HG02852 (cell line): ENCODE measurements around the gene ARMC2.
A peak's percentile ranks its signal among the peaks of the same experiment; 100 is the strongest.
"Not testable (repeated sequence)": the region's sequence is repeated elsewhere in the genome, so short reads cannot be mapped to it uniquely, and the experiment has no call there.

Source experiments
- ATAC-seq: cut with Tn5 transposase; IDR thresholded peaks from one replicate; pipeline ENCODE4 v1.9.1; 2021; ENCODE audit warnings: mild to moderate bottlenecking, moderate library complexity; ENCODE audit not compliant: unreplicated experiment

The ARMC2 gene

GRCh38 chr6:108904741-108905140 lies 56.5 kb downstream of the ARMC2 start:
- peak; percentile 98 for ATAC-seq

- no peak for ATAC-seq
Measured at GRCh38 chr6:108914235-108915022, 66.2 kb downstream of the ARMC2 start.

- ATAC-seq = no peak
Measured at GRCh38 chr6:108915258-108915657, 67.0 kb downstream of the ARMC2 start.

GRCh38 chr6:108916026-108916686 lies 67.9 kb downstream of the ARMC2 start:
- ATAC-seq = no peak

- no peak for ATAC-seq
Measured at GRCh38 chr6:108920751-108921150, 72.5 kb downstream of the ARMC2 start.

- no peak for ATAC-seq
Measured at GRCh38 chr6:108921547-108922361, 73.5 kb downstream of the ARMC2 start.

- no peak for ATAC-seq
Measured at GRCh38 chr6:108922499-108922898, 74.3 kb downstream of the ARMC2 start.

- no peak for ATAC-seq
Measured at GRCh38 chr6:108927927-108928326, 79.7 kb downstream of the ARMC2 start.

- ATAC-seq = no peak
Measured at GRCh38 chr6:108928650-108929049, 80.4 kb downstream of the ARMC2 start.

GRCh38 chr6:108931090-108931489 lies 82.9 kb downstream of the ARMC2 start:
- not testable (repeated sequence) for ATAC-seq

GRCh38 chr6:108937170-108937569 lies 88.9 kb downstream of the ARMC2 start:
- ATAC-seq = no peak

GRCh38 chr6:108940741-108941140 lies 92.5 kb downstream of the ARMC2 start:
- ATAC-seq = no peak

GRCh38 chr6:108941281-108941680 lies 93.1 kb downstream of the ARMC2 start:
- no peak for ATAC-seq

- ATAC-seq = no peak
Measured at GRCh38 chr6:108941859-108942258, 93.6 kb downstream of the ARMC2 start.

- ATAC-seq = no peak
Measured at GRCh38 chr6:108942556-108943492, 94.6 kb downstream of the ARMC2 start.

- no peak for ATAC-seq
Measured at GRCh38 chr6:108944071-108944470, 95.8 kb downstream of the ARMC2 start.

GRCh38 chr6:108944707-108945680 lies 96.8 kb downstream of the ARMC2 start:
- ATAC-seq = no peak

- no peak for ATAC-seq
Measured at GRCh38 chr6:108945681-108946159, 97.5 kb downstream of the ARMC2 start.

- no peak for ATAC-seq
Measured at GRCh38 chr6:108946695-108947094, 98.5 kb downstream of the ARMC2 start.
